RWPE2 (cell line): ENCODE data around the gene OR7G3.

Source experiments
- ATAC-seq: fragments of 200-7000 bp; cut with Tn5 transposase; 3 replicates; pipeline ENCODE4 v1.9.1; 2021; ENCODE audit warnings: low read depth
- DNase-seq: peaks from one replicate; pipeline ENCODE4 v3.0.0-alpha.2; 2020; ENCODE audit warnings: low spot score
- H3K27ac ChIP-seq: fragments of 450-650 bp; 2 replicates; pipeline ENCODE4 v1.5.1; 2017; ENCODE audit warnings: mild to moderate bottlenecking; ENCODE audit not compliant: poor library complexity, severe bottlenecking
- H3K27me3 ChIP-seq: fragments of 250-450 bp; sonication (Bioruptor Pico); 2 replicates; pipeline ENCODE4 v1.5.1; 2021; ENCODE audit warnings: mild to moderate bottlenecking, moderate library complexity; ENCODE audit not compliant: insufficient read depth, poor library complexity, severe bottlenecking
- H3K36me3 ChIP-seq: fragments of 250-450 bp; sonication (Bioruptor Pico); 2 replicates; pipeline ENCODE4 v1.5.1; 2020; ENCODE audit warnings: low read depth, mild to moderate bottlenecking, moderate library complexity
- H3K4me1 ChIP-seq: fragments of 250-450 bp; sonication (Bioruptor Pico); 2 replicates; pipeline ENCODE4 v1.5.1; 2021; ENCODE audit warnings: mild to moderate bottlenecking, moderate library complexity; ENCODE audit not compliant: insufficient read depth, poor library complexity, severe bottlenecking
- H3K4me3 ChIP-seq: fragments of 250-450 bp; sonication (Bioruptor Pico); 2 replicates; pipeline ENCODE4 v1.5.1; 2021; ENCODE audit warnings: mild to moderate bottlenecking, moderate library complexity; ENCODE audit not compliant: severe bottlenecking
- H3K9me3 ChIP-seq: fragments of 250-450 bp; sonication (Bioruptor Pico); 2 replicates; pipeline ENCODE4 v1.5.1; 2021; ENCODE audit warnings: mild to moderate bottlenecking, moderate library complexity; ENCODE audit not compliant: severe bottlenecking
- TF ChIP-seq, protein P1 (sequence below): fragments of 450-650 bp; IDR thresholded peaks from one replicate; pipeline ENCODE4 v1.5.1; 2017; ENCODE audit warnings: mild to moderate bottlenecking, moderate library complexity; ENCODE audit not compliant: poor library complexity, severe bottlenecking

The OR7G3 gene

DNA sequence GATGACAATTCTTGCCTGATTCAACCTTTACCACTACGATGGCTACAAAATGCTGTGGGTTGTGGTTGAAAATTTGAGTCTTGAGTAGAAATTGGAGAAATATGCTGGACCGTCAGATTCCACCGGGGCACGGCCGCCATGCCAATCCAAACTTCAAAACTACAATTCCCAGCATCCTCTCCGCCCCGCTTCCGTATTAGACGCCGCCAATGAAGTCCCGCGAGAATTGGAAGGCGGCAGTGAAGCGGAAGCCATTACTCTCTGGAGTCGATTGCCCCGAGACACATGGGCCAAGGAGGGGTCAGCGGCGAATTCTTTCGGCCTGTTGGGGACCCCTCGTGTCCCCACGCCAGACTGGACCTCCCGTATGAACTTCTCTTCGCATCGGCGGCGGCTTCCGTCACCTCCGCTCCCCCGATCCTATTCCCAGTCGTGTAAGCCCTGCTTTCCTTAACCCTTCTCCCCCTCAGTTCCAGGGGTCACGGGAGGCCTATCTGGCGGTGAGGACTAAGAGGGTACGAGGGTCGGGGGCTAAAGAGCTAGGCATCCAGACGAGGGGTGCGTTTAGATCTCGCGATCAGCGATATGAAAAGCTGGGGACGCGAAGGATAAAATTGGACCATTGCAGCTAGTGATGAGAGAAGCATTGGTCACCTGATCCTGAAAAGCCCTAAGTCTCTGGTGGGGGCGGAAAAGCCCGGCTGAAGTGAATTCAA, 13.6 kb upstream of the OR7G3 start, which contains the start of gene ZNF317:
ZNF317 (plus strand) TSS at position 239 of the 716 bp plus-strand sequence. CDS start 15,620 bp downstream, outside the sequence.
- peak within 1 kb of the TSS; percentile 75 for H3K4me3 ChIP-seq
- DNase-seq, result peak; percentile 89

DNA sequence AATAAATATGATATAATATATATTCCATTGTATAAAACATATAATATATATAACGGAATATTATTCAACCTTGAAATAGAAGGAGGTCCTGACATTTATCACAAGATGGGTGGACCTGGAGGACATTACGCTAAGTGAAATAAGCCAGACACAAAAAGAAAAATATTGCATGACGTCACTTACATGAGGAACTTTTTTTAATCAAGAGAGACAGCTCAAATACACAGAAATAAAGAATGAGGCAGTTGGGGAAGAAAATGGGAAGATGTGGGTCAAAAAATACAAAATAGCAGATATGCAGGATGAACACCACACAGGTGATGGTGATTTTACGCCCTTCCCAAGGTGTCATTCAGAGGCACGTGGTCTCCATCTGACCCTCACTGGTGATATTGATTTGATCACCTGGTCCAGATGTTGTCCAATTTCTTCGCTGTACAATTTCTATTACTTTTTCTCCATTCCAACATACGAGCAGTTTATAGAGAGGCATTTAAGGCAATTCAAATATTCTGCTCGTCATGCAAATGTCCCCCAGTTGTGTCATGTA, 12.9 kb upstream of the OR7G3 start:
- Histone ChIP-seq H3K4me3 (peak overlapping the region; percentile 75), H3K27ac (peak overlapping the region; percentile 21), H3K9me3 (peaks cover 11% of the 10 kb centered on the region), H3K4me1 (peaks cover 3% of the 10 kb centered on the region), H3K36me3 (peaks cover 32% of the 10 kb centered on the region), H3K27me3 (no peaks in the 10 kb centered on the region)
- TF ChIP-seq, protein P1, sequence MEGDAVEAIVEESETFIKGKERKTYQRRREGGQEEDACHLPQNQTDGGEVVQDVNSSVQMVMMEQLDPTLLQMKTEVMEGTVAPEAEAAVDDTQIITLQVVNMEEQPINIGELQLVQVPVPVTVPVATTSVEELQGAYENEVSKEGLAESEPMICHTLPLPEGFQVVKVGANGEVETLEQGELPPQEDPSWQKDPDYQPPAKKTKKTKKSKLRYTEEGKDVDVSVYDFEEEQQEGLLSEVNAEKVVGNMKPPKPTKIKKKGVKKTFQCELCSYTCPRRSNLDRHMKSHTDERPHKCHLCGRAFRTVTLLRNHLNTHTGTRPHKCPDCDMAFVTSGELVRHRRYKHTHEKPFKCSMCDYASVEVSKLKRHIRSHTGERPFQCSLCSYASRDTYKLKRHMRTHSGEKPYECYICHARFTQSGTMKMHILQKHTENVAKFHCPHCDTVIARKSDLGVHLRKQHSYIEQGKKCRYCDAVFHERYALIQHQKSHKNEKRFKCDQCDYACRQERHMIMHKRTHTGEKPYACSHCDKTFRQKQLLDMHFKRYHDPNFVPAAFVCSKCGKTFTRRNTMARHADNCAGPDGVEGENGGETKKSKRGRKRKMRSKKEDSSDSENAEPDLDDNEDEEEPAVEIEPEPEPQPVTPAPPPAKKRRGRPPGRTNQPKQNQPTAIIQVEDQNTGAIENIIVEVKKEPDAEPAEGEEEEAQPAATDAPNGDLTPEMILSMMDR, result no peak
- DNase-seq (no peak), ATAC-seq (no peak)

More for the DNA sequence above, 13.6 kb upstream of the OR7G3 start, which contains the start of gene ZNF317:
- peaks cover 3% of the 10 kb centered on the region for H3K4me1 ChIP-seq
- peak within 1 kb of the TSS; percentile 21 for H3K27ac ChIP-seq
- TF ChIP-seq, protein P1, result no peak
- H3K36me3 ChIP-seq, result peaks cover 38% of the 10 kb centered on the region
- no peaks in the 10 kb centered on the region for H3K27me3 ChIP-seq
- peaks cover 12% of the 10 kb centered on the region for H3K9me3 ChIP-seq
- peak; percentile 93 for ATAC-seq

DNA sequence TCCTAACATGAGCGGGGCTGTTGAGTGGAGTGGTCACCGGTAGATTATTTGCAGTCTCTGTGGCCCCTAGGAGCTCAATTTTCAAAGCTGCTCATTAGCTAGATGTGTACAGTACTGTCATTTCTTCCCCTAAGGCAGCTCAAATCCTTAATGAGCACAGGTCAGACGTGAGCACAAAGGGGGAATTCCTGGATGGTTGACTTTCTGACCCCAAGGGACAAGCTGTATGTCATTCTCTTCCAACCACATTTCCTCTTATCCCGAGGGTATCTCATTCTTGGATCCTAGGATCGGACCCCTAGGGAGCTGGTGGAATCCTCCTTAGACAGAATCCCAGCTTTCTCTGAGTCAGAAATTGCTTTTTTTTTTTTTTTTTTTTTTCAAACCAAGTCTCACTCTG, 5.7 kb upstream of the OR7G3 start:
- peaks cover 6% of the 10 kb centered on the region for H3K4me1 ChIP-seq
- no peaks in the 10 kb centered on the region for H3K36me3 ChIP-seq
- no peaks in the 10 kb centered on the region for H3K27me3 ChIP-seq
- H3K27ac ChIP-seq, result no peak overlapping the region
- H3K9me3 ChIP-seq, result no peaks in the 10 kb centered on the region
- TF ChIP-seq, protein P1, result no peak
- ATAC-seq (no peak), DNase-seq (no peak)
- no peak overlapping the region for H3K4me3 ChIP-seq

DNA sequence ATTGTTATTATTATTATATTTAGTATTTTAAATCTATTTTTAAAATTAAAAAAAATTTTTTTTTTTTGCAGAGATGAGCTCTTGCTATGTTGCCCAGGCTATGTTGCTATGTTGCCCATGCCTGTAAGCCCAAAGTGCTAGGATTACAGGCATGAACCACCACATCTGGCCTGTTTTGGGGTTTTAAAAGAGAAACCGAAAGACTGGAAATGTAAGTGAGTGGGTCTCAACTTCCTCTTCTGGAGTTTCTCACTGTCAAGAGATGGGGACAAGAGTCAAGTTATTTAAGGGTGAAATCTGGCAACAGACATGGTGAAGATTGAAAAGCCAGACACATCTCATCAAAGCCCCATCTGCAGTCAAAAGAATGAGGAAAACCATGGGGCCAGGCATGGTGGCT, 4.2 kb upstream of the OR7G3 start:
- peaks cover 6% of the 10 kb centered on the region for H3K4me1 ChIP-seq
- TF ChIP-seq, protein P1, result no peak
- no peaks in the 10 kb centered on the region for H3K36me3 ChIP-seq
- no peaks in the 10 kb centered on the region for H3K27me3 ChIP-seq
- no peak for ATAC-seq
- no peak overlapping the region for H3K4me3 ChIP-seq
- DNase-seq, result no peak
- no peak overlapping the region for H3K27ac ChIP-seq
- H3K9me3 ChIP-seq, result no peaks in the 10 kb centered on the region

DNA sequence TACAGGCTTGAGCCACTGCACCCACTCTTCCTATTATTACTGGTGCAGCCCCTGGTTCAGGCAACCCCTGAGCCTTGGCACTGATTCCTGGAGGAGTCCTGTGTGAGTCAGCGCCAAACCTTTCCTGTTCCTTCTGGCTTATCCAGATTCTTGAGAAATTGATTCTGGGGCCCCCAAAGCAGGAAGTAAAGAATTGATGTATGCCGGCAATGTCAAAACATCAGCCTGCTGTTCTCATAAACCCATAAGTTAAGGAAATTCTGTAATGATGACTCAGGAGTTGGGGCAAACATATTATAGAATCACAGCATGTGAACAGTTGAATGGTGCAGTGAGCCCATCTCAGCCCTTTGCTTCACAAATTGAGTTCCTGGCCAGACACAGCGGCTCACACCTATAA, 1.4 kb upstream of the OR7G3 start:
- ATAC-seq, result peak; percentile 95
- Histone ChIP-seq H3K27me3 (no peaks in the 10 kb centered on the region), H3K4me3 (no peak overlapping the region), H3K9me3 (no peaks in the 10 kb centered on the region), H3K27ac (peak overlapping the region; percentile 70), H3K4me1 (peaks cover 6% of the 10 kb centered on the region), H3K36me3 (no peaks in the 10 kb centered on the region)
- peak; percentile 75 for DNase-seq
- TF ChIP-seq, protein P1, result no peak
